ENCODE results near the gene LYPLA2. TPM values are rescaled to one million over a fixed set of nuclear protein-coding genes. Genes with fewer than 3 reads are reported as not detected.

LYPLA2 gene
- total and polyA plus RNA-seq, 2 of the 4 experiments (the other 2 are of a cell fraction): 44.3 to 78.6 TPM

- BruUV-seq (replicated peaks): no TSS peak
- dilution Hi-C loops (cut with HindIII; ENCODE audit: low sequenced_read_pairs, unreplicated experiment): no loop called here
- Histone ChIP-seq H2BK15ac (ENCODE audit: low read depth, low read length) (no peak overlapping the region), H2BK5ac (ENCODE audit: low read depth, low read length, poor library complexity, severe bottlenecking) (no peak overlapping the region), H3K27ac (ENCODE audit: insufficient read depth, low read length) (peak overlapping the region; percentile 20; the same call in 1 of the 2 replicates), H3K79me1 (ENCODE audit: low read depth in 1 of 2, low read length in 2 of 2) (peaks cover 12 to 44% of the 10 kb centered on the region in 2 experiments; a peak in 3 of 4 replicates), H2BK120ac (ENCODE audit: low read depth, low read length) (no peak overlapping the region), H3K4ac (ENCODE audit: low read depth, low read length) (peak overlapping the region; percentile 44; the same call in 1 of the 2 replicates), H3K9ac (ENCODE audit: low read depth, low read length) (peak overlapping the region; percentile 48), H3K9me1 (ENCODE audit: insufficient read depth, low read length) (peaks cover 9% of the 10 kb centered on the region), H4K20me1 (ENCODE audit: insufficient read depth, low read length) (peaks cover 13% of the 10 kb centered on the region; the same call in 1 of the 2 replicates), H3K9me3 (ENCODE audit: control insufficient read depth, insufficient read depth, low read length) (no peaks in the 10 kb centered on the region), H2AFZ (replicated peaks; ENCODE audit: low read length, poor library complexity) (peak overlapping the region; percentile 44), H3K36me3 (ENCODE audit: control insufficient read depth, insufficient read depth, low read length) (peaks cover 26% of the 10 kb centered on the region), H4K5ac (ENCODE audit: low read depth, low read length) (no peak overlapping the region), H2AK9ac (replicated peaks; ENCODE audit: low read depth, low read length, poor library complexity) (peak overlapping the region; percentile 100), H3K4me2 (ENCODE audit: low read depth, low read length) (peak overlapping the region; percentile 65; the same call in 1 of the 2 replicates), H3K4me1 (ENCODE audit: control insufficient read depth, insufficient read depth, low read length) (peaks cover 14% of the 10 kb centered on the region), H3K14ac (replicated peaks; ENCODE audit: low read depth, low read length) (no peak overlapping the region), H3K27me3 (ENCODE audit: control insufficient read depth, insufficient read depth, low read length) (no peaks in the 10 kb centered on the region), H4K8ac (ENCODE audit: low read depth in 2 of 2, low read length in 2 of 2) (0 out of 4 replicates have a peak overlapping the region, but pooled peaks of 1 of the 2 experiments have one; percentile 25), H3K4me3 (ENCODE audit: insufficient read depth, low read depth, low read length) (peak overlapping the region; percentile 16; the same call in 1 of the 2 replicates), H3K56ac (ENCODE audit: extremely low read depth, insufficient read depth, low read length) (no peak overlapping the region), H2BK20ac (ENCODE audit: low read depth, low read length) (no peak overlapping the region), H4K91ac (ENCODE audit: insufficient read depth, low read depth, low read length) (peak overlapping the region; percentile 21; the same call in 1 of the 2 replicates), H3K18ac (ENCODE audit: low read depth, low read length) (no peak overlapping the region), H2AK5ac (ENCODE audit: low read depth, low read length) (peak overlapping the region; percentile 75; the same call in 1 of the 2 replicates), H3K23ac (ENCODE audit: low read depth, low read length) (peak overlapping the region; percentile 79)
- TF ChIP-seq MXI1 (IDR thresholded peaks at IDR 0.05; ENCODE audit: borderline replicate concordance, low read depth, low read length) (peak; percentile 9; the same call in 1 of the 2 replicates), FOS (IDR thresholded peaks at IDR 0.05; ENCODE audit: low read depth, low read length) (no peak), CTCF (conservative IDR thresholded peaks at IDR 0.05; ENCODE audit: low read depth, low read length) (no peak), BHLHE40 (IDR thresholded peaks at IDR 0.05; ENCODE audit: low read depth, low read length) (no peak)
- CTCF ChIA-PET: interaction anchor here (1.0 kb wide), 1 partner anchor 14 kb away, joined by 3 read pairs; no protein-coding TSS in a partner anchor
- no peak for DNase-seq
- WGBS, 2 experiments (ENCODE audit: extremely low coverage in 2 of 2, insufficient read length in 1 of 2): 75% methylated on average over 6 of the region's 19 CpGs; no CpG with 5 or more reads in 1 of the 2 experiments
- in situ Hi-C loops (cut with MboI; ENCODE audit: low sequenced_read_pairs): no loop called here
- POLR2A ChIA-PET (ENCODE audit: unreplicated experiment): interaction anchor here (0.9 kb wide), 1 partner anchor 14 kb away, joined by 7 read pairs; no protein-coding TSS in a partner anchor
- ATAC-seq (ENCODE audit: low read depth): no peak
- intact Hi-C loops (cut with micrococcal nuclease): no loop called here
These were observed 1.4 kb downstream of the LYPLA2 start for GRCh38 chr1:23792151-23792945.

Measured in IMR-90 (cell line).